ENCODE data around the gene CPNE7.

GRCh38 chr16:89621136-89621697, 45.7 kb downstream of the CPNE7 start:
- TF ChIP-seq CTCF (IDR thresholded peaks at IDR 0.05; ENCODE audit: low read depth, low read length), result no peak
- TF ChIP-seq POLR2A (IDR thresholded peaks at IDR 0.05; ENCODE audit: extremely low read depth, insufficient read length), result no peak
- TF ChIP-seq MAX (IDR thresholded peaks at IDR 0.05; ENCODE audit: low read depth, low read length), result no peak
